H9 (cell line): ENCODE results near the gene SFN. TPM values are rescaled to one million over a fixed set of nuclear protein-coding genes. Genes with fewer than 3 reads are reported as not detected.

ENCODE experiments used
- DNase-seq: peaks from one replicate; pipeline ENCODE4 v3.0.0-alpha.2; 2017
- H2AFZ ChIP-seq: one replicate; pipeline ENCODE4 v1.6.1; 2013; ENCODE audit warnings: mild to moderate bottlenecking, low read length, control low read depth, moderate library complexity
- H2AK5ac ChIP-seq: 2 replicates; pipeline ENCODE4 v1.6.1; 2013; ENCODE audit warnings: low read length, control low read depth, mixed read lengths; ENCODE audit not compliant: insufficient read length
- H2BK120ac ChIP-seq: one replicate; pipeline ENCODE4 v1.6.1; 2013; ENCODE audit warnings: low read depth, mild to moderate bottlenecking, low read length, control low read depth, inconsistent platforms; ENCODE audit not compliant: poor library complexity, severe bottlenecking
- H2BK12ac ChIP-seq: 2 replicates; pipeline ENCODE4 v1.6.1; 2013; ENCODE audit warnings: low read length, control low read depth, mixed read lengths, low read depth; ENCODE audit not compliant: insufficient read length
- H2BK15ac ChIP-seq: 2 replicates; pipeline ENCODE4 v1.6.1; 2013; ENCODE audit warnings: low read depth, low read length, control low read depth
- H2BK20ac ChIP-seq: one replicate; pipeline ENCODE4 v1.6.1; 2013; ENCODE audit warnings: low read depth, mild to moderate bottlenecking, low read length, control low read depth, inconsistent platforms; ENCODE audit not compliant: poor library complexity, severe bottlenecking
- H2BK5ac ChIP-seq: 2 replicates; pipeline ENCODE4 v1.6.1; 2013; ENCODE audit warnings: low read length, control low read depth, mixed read lengths; ENCODE audit not compliant: insufficient read length
- H3K14ac ChIP-seq: 2 replicates; pipeline ENCODE4 v1.6.1; 2013; ENCODE audit warnings: low read length, control low read depth; ENCODE audit not compliant: insufficient read depth
- H3K18ac ChIP-seq: 2 replicates; pipeline ENCODE4 v1.6.1; 2013; ENCODE audit warnings: low read depth, mild to moderate bottlenecking, mixed read lengths, low read length, control low read depth; ENCODE audit not compliant: insufficient read length
- H3K23ac ChIP-seq: 2 replicates; pipeline ENCODE4 v1.6.1; 2013; ENCODE audit warnings: low read length, control low read depth, mixed read lengths, low read depth; ENCODE audit not compliant: insufficient read length
- H3K23me2 ChIP-seq: 2 replicates; pipeline ENCODE4 v1.6.1; 2013; ENCODE audit warnings: low read depth, mild to moderate bottlenecking, mixed read lengths, low read length, control low read depth; ENCODE audit not compliant: insufficient read length, poor library complexity, severe bottlenecking
- H3K27ac ChIP-seq: 2 replicates; pipeline ENCODE4 v1.5.1; 2013; ENCODE audit warnings: low read length, control low read depth, mixed read lengths, low read depth; ENCODE audit not compliant: insufficient read length
- H3K27me3 ChIP-seq: 2 replicates; pipeline ENCODE4 v1.6.1; 2013; ENCODE audit warnings: low read length, control low read depth, inconsistent platforms; ENCODE audit not compliant: insufficient read depth
- H3K4ac ChIP-seq: 2 replicates; pipeline ENCODE4 v1.6.1; 2013; ENCODE audit warnings: low read depth, mild to moderate bottlenecking, control low read depth, inconsistent platforms, low read length, moderate library complexity
- H3K4me1 ChIP-seq: 2 replicates; pipeline ENCODE4 v1.6.1; 2013; ENCODE audit warnings: low read length, control low read depth, inconsistent platforms; ENCODE audit not compliant: insufficient read depth
- H3K4me2 ChIP-seq: 2 replicates; pipeline ENCODE4 v1.6.1; 2013; ENCODE audit warnings: low read length, control low read depth, mixed read lengths; ENCODE audit not compliant: insufficient read length, insufficient read depth
- H3K56ac ChIP-seq: 2 replicates; pipeline ENCODE4 v1.6.1; 2013; ENCODE audit warnings: low read depth, mild to moderate bottlenecking, mixed read lengths, low read length, control low read depth; ENCODE audit not compliant: insufficient read length
- H3K79me1 ChIP-seq: 2 replicates; pipeline ENCODE4 v1.6.1; 2013; ENCODE audit warnings: low read depth, mild to moderate bottlenecking, moderate library complexity, low read length, control low read depth, inconsistent platforms; ENCODE audit not compliant: insufficient read depth, poor library complexity, severe bottlenecking
- H3K79me2 ChIP-seq: 2 replicates; pipeline ENCODE4 v1.6.1; 2013; ENCODE audit warnings: low read length, control low read depth, inconsistent platforms; ENCODE audit not compliant: insufficient read depth
- H3K9ac ChIP-seq: 2 replicates; pipeline ENCODE4 v1.6.1; 2013; ENCODE audit warnings: low read length, control low read depth, mixed read lengths; ENCODE audit not compliant: insufficient read length; ENCODE audit errors: extremely low read depth
- H3K9me3 ChIP-seq: one replicate; pipeline ENCODE4 v1.6.1; 2013; ENCODE audit warnings: low read depth, low read length, inconsistent platforms; ENCODE audit not compliant: control insufficient read depth
- H3T11ph ChIP-seq: one replicate; pipeline ENCODE4 v1.6.1; 2013; ENCODE audit warnings: mild to moderate bottlenecking, low read length, control low read depth, inconsistent platforms
- H4K20me1 ChIP-seq: one replicate; pipeline ENCODE4 v1.6.1; 2013; ENCODE audit not compliant: control insufficient read depth, insufficient read length, insufficient read depth
- H4K5ac ChIP-seq: 2 replicates; pipeline ENCODE4 v1.6.1; 2013; ENCODE audit warnings: low read depth, mild to moderate bottlenecking, mixed read lengths, low read length, control low read depth; ENCODE audit not compliant: insufficient read length
- H4K8ac ChIP-seq: replicated peaks from 2 replicates; pipeline ENCODE4 v1.6.1; 2013; ENCODE audit warnings: low read length, control low read depth, mixed read lengths, low read depth; ENCODE audit not compliant: insufficient read length
- H4K91ac ChIP-seq: 2 replicates; pipeline ENCODE4 v1.6.1; 2013; ENCODE audit warnings: low read depth, mild to moderate bottlenecking, moderate library complexity, mixed read lengths, low read length, control low read depth; ENCODE audit not compliant: insufficient read length
- H3K27ac Mint-ChIP-seq, 3 experiments: 2 replicates in 2 of 3; 3 replicates in 1 of 3; pipeline ENCODE4 v1.8.0; 2020 to 2021; ENCODE audit warnings: mixed read lengths in 3 of 3, mild to moderate bottlenecking in 1 of 3, moderate library complexity in 1 of 3
- H3K27me3 Mint-ChIP-seq: 2 replicates; pipeline ENCODE4 v1.8.0; 2021; ENCODE audit warnings: low read depth, mild to moderate bottlenecking, moderate library complexity, mixed read lengths
- H3K36me3 Mint-ChIP-seq, 3 experiments: 2 replicates in 2 of 3; 3 replicates in 1 of 3; pipeline ENCODE4 v1.8.0; 2020 to 2021; ENCODE audit warnings: low read depth in 3 of 3, mixed read lengths in 3 of 3; ENCODE audit not compliant: insufficient read depth in 1 of 3
- H3K4me1 Mint-ChIP-seq, 2 experiments: 2 replicates each; pipeline ENCODE4 v1.8.0; 2020; ENCODE audit warnings: mixed read lengths in 2 of 2
- H3K4me3 Mint-ChIP-seq, 2 experiments: 2 replicates in 1 of 2; 3 replicates in 1 of 2; pipeline ENCODE4 v1.8.0; 2020 to 2021; ENCODE audit warnings: mild to moderate bottlenecking in 2 of 2, mixed read lengths in 2 of 2, moderate library complexity in 1 of 2
- H3K9me3 Mint-ChIP-seq, 2 experiments: 2 replicates in 1 of 2; 3 replicates in 1 of 2; pipeline ENCODE4 v1.8.0; 2020; ENCODE audit warnings: mild to moderate bottlenecking in 2 of 2, mixed read lengths in 2 of 2, moderate library complexity in 1 of 2
- CTCF ChIP-seq: fragments of 200-600 bp; sonication (generic); conservative IDR thresholded peaks from 3 replicates; pipeline ENCODE4 v1.8.0; 2021; ENCODE audit warnings: antibody characterized with exemption, mild to moderate bottlenecking
- WGBS: extraction: QIAGEN DNeasy Blood & Tissue Kit; methylation state at CpG from one replicate; pipeline ENCODE4 v1.1.7; 2013; ENCODE audit warnings: missing lambda C conversion rate, low lambda C conversion rate, mixed read lengths; ENCODE audit not compliant: insufficient read length; ENCODE audit errors: extremely low coverage; 5-methylcytosine and 5-hydroxymethylcytosine counted together
- total RNA-seq: library from RNA; stranded (reverse); gene quantifications from 2 replicates; pipeline ENCODE4 v1.2.1, GENCODE V29; 2021

SFN gene
- total RNA-seq, 1 experiment from 2014 or later = 4.3 TPM

GRCh38 chr1:26839339-26839722 is 23.6 kb upstream of the SFN start:
- H3K4me3 Mint-ChIP-seq = no peak overlapping the region
- no peak overlapping the region for H4K91ac ChIP-seq
- no peak overlapping the region for H3T11ph ChIP-seq
- H2BK5ac ChIP-seq = no peak overlapping the region
- H3K4me2 ChIP-seq = no peak overlapping the region
- H3K4ac ChIP-seq = no peak overlapping the region
- H3K9me3 Mint-ChIP-seq = no peaks in the 10 kb centered on the region; a peak in 1 of 5 replicates
- H4K8ac ChIP-seq = no peak overlapping the region
- no peaks in the 10 kb centered on the region for H3K4me1 ChIP-seq
- peak overlapping the region in 1 of 3 experiments; percentile 44; a peak in 1 of 7 replicates for H3K27ac Mint-ChIP-seq
- no peak overlapping the region for H3K14ac ChIP-seq
- no peaks in the 10 kb centered on the region for H3K79me1 ChIP-seq
- no peak for TF ChIP-seq CTCF
- H2BK15ac ChIP-seq = no peak overlapping the region
- no peak overlapping the region for H2AK5ac ChIP-seq
- H3K27me3 ChIP-seq = no peaks in the 10 kb centered on the region
- no peak overlapping the region for H3K23ac ChIP-seq
- H3K9me3 ChIP-seq = no peaks in the 10 kb centered on the region
- H3K36me3 Mint-ChIP-seq = peaks cover 23 to 64% (median 38%) of the 10 kb centered on the region in 3 experiments
- H3K9ac ChIP-seq = no peak overlapping the region
- H2AFZ ChIP-seq = no peak overlapping the region
- DNase-seq = no peak
- no peaks in the 10 kb centered on the region for H4K20me1 ChIP-seq
- H3K27ac ChIP-seq = no peak overlapping the region
- no peaks in the 10 kb centered on the region for H3K79me2 ChIP-seq
- no peaks in the 10 kb centered on the region for H3K23me2 ChIP-seq
- H4K5ac ChIP-seq = no peak overlapping the region
- no CpG with 5 or more reads among the region's 1 CpG for WGBS
- no peak overlapping the region for H3K56ac ChIP-seq
- no peak overlapping the region for H2BK12ac ChIP-seq
- H2BK20ac ChIP-seq = no peak overlapping the region
- no peaks in the 10 kb centered on the region for H3K27me3 Mint-ChIP-seq
- H3K18ac ChIP-seq = no peak overlapping the region
- no peaks in the 10 kb centered on the region for H3K4me1 Mint-ChIP-seq
- H2BK120ac ChIP-seq = no peak overlapping the region
